Upper lobe of right lung (tissue), 1 donor: ENCODE results near the gene SMPD2. TPM values are rescaled to one million over a fixed set of nuclear protein-coding genes. Genes with fewer than 3 reads are reported as not detected.

Source experiments
- ATAC-seq: fragments of 200-7000 bp; cut with Tn5 transposase; one replicate; pipeline ENCODE4 v1.9.1; 2020; ENCODE audit warnings: mild to moderate bottlenecking, moderate library complexity
- DNase-seq: peaks from one replicate; pipeline ENCODE4 v3.0.0-alpha.2; 2020
- H3K27ac ChIP-seq: fragments of 200-600 bp; one replicate; pipeline ENCODE4 v1.8.0; 2022
- H3K27me3 ChIP-seq: fragments of 200-600 bp; one replicate; pipeline ENCODE4 v1.8.0; 2022; ENCODE audit warnings: mild to moderate bottlenecking
- H3K36me3 ChIP-seq: fragments of 200-600 bp; one replicate; pipeline ENCODE4 v1.8.0; 2022
- H3K4me1 ChIP-seq: fragments of 200-600 bp; one replicate; pipeline ENCODE4 v1.8.0; 2022
- H3K4me3 ChIP-seq: fragments of 200-600 bp; one replicate; pipeline ENCODE4 v1.8.0; 2022; ENCODE audit warnings: mild to moderate bottlenecking
- H3K9me3 ChIP-seq: fragments of 200-600 bp; one replicate; pipeline ENCODE4 v1.8.0; 2022
- CTCF ChIP-seq: fragments of 200-600 bp; IDR thresholded peaks from one replicate; pipeline ENCODE4 v1.8.0; 2022; ENCODE audit warnings: antibody characterized with exemption
- intact Hi-C: fragments of 100-400 bp; cut with DNase I; formaldehyde crosslinking; loops from one replicate; pipeline ENCODE4 v1.11.0; 2022
- total RNA-seq: library from RNA; stranded (reverse); fragmentation: NEBNext Ultra II Directional; extraction: Animal tissue kit (Norgen Biotek cat#: 25700); gene quantifications from one replicate; pipeline ENCODE4 v1.2.1, GENCODE V29; 2021
- donor health status: DM: no; HTN: yes; CAD: no; lungs with severe emphysema.

SMPD2 gene
- total RNA-seq, 1 donor from 2014 or later = 15.4 TPM

DNA sequence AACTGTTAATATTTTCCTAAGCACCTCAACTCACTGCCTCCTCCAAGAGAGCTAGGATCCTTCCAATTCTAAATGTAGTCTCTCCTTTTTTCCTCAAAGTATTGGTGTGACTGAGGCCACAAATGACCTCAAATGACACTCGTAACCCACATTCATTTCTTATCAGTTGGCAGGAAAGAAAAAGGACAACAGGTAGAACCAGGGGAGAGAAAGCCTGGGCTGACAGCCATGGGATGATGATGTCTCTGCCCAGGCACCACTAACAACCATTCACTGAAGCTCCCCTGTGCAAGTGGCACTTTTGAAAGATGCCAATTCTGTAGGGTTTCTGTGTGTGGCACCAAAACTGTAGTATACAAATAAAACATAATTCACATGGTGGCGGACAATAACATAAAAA is 35.1 kb downstream of the SMPD2 start:
- ATAC-seq (no peak), DNase-seq (no peak)
- TF ChIP-seq CTCF = no peak
- Histone ChIP-seq H3K4me1 (peaks cover 26% of the 10 kb centered on the region), H3K4me3 (no peak overlapping the region), H3K27ac (no peak overlapping the region), H3K36me3 (peaks cover 79% of the 10 kb centered on the region), H3K27me3 (no peaks in the 10 kb centered on the region), H3K9me3 (no peaks in the 10 kb centered on the region)
- intact Hi-C loops = no loop called here

DNA sequence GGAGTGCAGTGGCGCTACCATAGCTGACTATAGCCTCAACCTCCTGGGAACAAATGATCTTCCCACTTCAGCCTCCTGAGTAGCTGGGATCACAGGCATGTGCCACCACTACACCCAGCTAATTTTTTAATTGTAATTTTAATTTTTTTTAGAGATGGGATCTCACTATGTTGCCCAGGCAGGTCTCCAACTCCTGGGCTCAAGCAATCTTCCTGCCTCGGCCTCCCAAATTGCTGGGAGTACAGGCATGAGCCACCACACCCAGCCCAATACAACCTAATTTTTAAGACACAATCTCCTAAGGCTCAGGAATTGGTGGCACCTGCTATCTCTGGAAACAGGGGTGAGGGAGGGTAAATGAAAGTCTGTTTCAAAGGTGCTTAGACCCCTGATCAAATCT is 36.7 kb downstream of the SMPD2 start:
- Histone ChIP-seq H3K27ac (no peak overlapping the region), H3K4me1 (peaks cover 42% of the 10 kb centered on the region), H3K36me3 (peaks cover 70% of the 10 kb centered on the region), H3K27me3 (no peaks in the 10 kb centered on the region), H3K4me3 (no peak overlapping the region), H3K9me3 (no peaks in the 10 kb centered on the region)
- ATAC-seq (no peak), DNase-seq (no peak)
- intact Hi-C loops = no loop called here
- TF ChIP-seq CTCF = no peak

- Histone ChIP-seq H3K36me3 (peaks cover 64% of the 10 kb centered on the region), H3K27ac (no peak overlapping the region), H3K27me3 (no peaks in the 10 kb centered on the region), H3K9me3 (no peaks in the 10 kb centered on the region), H3K4me3 (no peak overlapping the region), H3K4me1 (peaks cover 42% of the 10 kb centered on the region)
- no peak for ATAC-seq
- no peak for TF ChIP-seq CTCF
- intact Hi-C loops = no loop called here
- no peak for DNase-seq
Observed at GRCh38 chr6:109477725-109478124, 37.2 kb downstream of the SMPD2 start.

GRCh38 chr6:109478222-109478805 is 37.8 kb downstream of the SMPD2 start:
- Histone ChIP-seq H3K9me3 (no peaks in the 10 kb centered on the region), H3K27me3 (no peaks in the 10 kb centered on the region), H3K36me3 (peaks cover 58% of the 10 kb centered on the region), H3K4me1 (peaks cover 42% of the 10 kb centered on the region), H3K27ac (no peak overlapping the region), H3K4me3 (no peak overlapping the region)
- intact Hi-C loops = no loop called here
- DNase-seq = no peak
- no peak for ATAC-seq
- no peak for TF ChIP-seq CTCF

DNA sequence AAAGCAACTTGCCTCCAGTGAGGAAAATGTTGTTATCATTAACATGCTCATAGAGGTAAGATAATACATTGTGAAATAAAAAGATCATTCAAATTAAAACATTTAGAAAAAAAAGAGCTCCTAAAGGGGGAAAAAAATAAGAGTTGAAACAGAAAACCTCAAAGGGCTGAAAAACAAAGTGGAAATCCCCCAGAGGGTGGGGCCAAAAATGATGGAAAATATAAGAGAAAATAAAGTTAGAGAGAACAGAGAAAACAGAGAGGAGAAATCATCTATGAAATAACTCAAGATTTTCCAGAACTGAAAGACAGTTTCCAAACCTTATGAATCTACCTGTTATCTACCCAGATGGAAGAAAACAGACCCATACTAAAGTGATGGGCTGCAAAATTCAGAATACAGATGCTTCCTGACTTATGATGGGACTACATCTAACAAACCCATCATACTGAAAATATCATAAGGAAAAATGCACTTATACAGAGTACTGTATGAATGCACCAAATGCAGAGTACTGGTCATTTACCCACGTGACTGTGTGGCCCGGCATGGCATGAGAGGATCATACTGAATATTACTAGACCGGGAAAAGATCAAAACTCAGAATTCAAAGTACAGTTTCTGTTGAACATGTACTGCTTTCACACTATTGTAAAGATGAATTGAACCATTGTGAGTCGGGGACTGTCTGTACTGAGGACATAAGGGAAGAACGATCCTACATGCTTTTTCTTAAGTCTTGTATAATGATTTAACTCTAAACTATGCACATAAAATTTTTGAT is 38.5 kb downstream of the SMPD2 start:
- H3K9me3 ChIP-seq = no peaks in the 10 kb centered on the region
- TF ChIP-seq CTCF = no peak
- no peaks in the 10 kb centered on the region for H3K27me3 ChIP-seq
- ATAC-seq (no peak), DNase-seq (no peak)
- intact Hi-C loops = no loop called here
- no peak overlapping the region for H3K27ac ChIP-seq
- peak overlapping the region; percentile 23 for H3K4me3 ChIP-seq
- peaks cover 42% of the 10 kb centered on the region for H3K4me1 ChIP-seq
- H3K36me3 ChIP-seq = peaks cover 51% of the 10 kb centered on the region
